ENCODE measurements around the gene C1QL3. TPM values are rescaled to one million over a fixed set of nuclear protein-coding genes. Genes with fewer than 3 reads are reported as not detected.

Gene C1QL3
- total RNA-seq, 2 donors from 2014 or later: 0.12 TPM; not detected in 1

DNA sequence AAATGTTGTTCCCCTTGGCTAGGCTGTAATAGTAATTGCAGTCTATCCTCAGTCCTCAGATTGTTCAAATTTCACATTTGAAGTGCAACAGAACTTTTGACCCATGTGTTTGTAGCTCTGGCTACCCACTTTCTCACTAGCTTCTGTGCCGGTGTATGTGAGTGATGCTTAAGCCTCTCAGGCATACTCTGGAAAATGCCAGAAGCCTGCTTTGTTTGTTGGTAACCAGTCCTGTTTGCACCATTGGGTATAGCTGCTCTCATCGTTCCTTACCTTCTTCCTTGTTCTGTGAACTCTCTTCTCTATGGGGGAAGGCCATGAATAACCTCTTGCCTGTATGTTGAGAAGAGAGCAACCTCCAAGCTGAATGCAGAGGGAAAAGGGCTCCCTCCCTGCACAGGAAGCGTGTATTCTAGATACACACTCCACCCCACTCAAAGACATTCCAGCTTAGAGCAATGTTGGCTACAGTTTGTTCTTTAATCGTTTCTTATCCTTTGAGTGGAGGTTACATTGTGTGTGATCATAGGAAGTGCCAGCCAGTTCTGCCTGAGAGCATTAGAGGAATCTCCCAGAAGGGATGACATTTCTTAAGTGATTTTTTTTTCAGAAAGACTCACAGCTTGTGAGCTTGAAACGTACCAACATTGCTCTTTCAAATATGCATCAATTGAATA, 40.5 kb downstream of the C1QL3 start:
- H3K27ac Mint-ChIP-seq: no peak overlapping the region
- ATAC-seq (replicated peaks in 1 of 2): no peak
- H3K9me3 Mint-ChIP-seq: no peaks in the 10 kb centered on the region
- no peak overlapping the region for H3K4me3 Mint-ChIP-seq
- DNase-seq: no peak
- H3K4me1 Mint-ChIP-seq (ENCODE audit: low read depth): peaks cover 11% of the 10 kb centered on the region
- no peaks in the 10 kb centered on the region for H3K27me3 Mint-ChIP-seq (ENCODE audit: low read depth)
- H3K36me3 Mint-ChIP-seq (ENCODE audit: insufficient read depth in 2 of 2): peaks cover 6% of the 10 kb centered on the region in 2 donors

DNA sequence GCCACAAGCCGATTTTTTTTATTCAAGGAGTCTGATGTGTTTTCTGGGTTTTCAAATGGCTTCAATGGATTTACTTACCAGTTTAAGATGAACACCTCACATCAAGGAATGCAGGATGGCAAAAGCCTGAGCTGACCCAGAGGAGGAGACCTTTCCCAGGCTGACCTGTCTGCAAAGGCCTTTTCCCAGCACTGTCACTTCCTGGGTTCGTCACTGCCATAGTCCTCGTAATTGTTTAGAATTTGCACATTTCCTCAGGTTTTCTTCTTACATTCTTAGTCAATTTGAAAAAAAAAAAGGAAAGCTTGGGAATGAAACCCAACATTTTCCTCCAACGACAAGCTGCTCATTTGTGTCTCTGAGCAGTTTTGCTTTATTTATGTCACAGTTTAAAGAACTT, 42.9 kb downstream of the C1QL3 start:
- no peak for DNase-seq
- H3K9me3 Mint-ChIP-seq: no peaks in the 10 kb centered on the region
- H3K27ac Mint-ChIP-seq: no peak overlapping the region
- H3K36me3 Mint-ChIP-seq (ENCODE audit: insufficient read depth in 2 of 2): peaks cover 0 to 6% of the 10 kb centered on the region in 2 donors
- peaks cover 6% of the 10 kb centered on the region for H3K4me1 Mint-ChIP-seq (ENCODE audit: low read depth)
- no peak overlapping the region for H3K4me3 Mint-ChIP-seq
- H3K27me3 Mint-ChIP-seq (ENCODE audit: low read depth): no peaks in the 10 kb centered on the region
- no peak for ATAC-seq (replicated peaks in 1 of 2)

DNA sequence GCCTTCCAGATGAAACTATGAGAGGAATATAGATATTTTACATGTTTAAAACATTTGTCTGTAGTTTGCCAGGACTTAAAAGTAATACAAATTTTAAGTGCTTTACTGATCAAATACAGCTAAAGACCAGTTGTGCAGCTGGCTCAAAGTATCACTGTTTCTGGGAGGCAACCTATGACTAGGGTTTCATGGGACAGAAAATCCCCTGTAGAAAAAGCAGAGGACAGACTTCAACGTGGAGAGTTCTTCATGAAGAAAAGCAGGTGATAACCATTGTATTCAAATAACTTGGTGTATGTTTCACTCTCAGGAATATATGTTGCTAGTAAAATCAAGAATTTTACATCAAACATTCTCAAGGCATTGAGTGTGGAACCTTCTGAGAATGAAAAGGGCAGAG, 43.9 kb downstream of the C1QL3 start:
- H3K4me3 Mint-ChIP-seq: no peak overlapping the region
- ATAC-seq (replicated peaks in 1 of 2) (no peak), DNase-seq (no peak)
- H3K27me3 Mint-ChIP-seq (ENCODE audit: low read depth): no peaks in the 10 kb centered on the region
- H3K4me1 Mint-ChIP-seq (ENCODE audit: low read depth): peaks cover 4% of the 10 kb centered on the region
- no peak overlapping the region for H3K27ac Mint-ChIP-seq
- no peaks in the 10 kb centered on the region for H3K9me3 Mint-ChIP-seq
- H3K36me3 Mint-ChIP-seq (ENCODE audit: insufficient read depth in 2 of 2): peaks cover 1 to 3% of the 10 kb centered on the region in 2 donors

DNA sequence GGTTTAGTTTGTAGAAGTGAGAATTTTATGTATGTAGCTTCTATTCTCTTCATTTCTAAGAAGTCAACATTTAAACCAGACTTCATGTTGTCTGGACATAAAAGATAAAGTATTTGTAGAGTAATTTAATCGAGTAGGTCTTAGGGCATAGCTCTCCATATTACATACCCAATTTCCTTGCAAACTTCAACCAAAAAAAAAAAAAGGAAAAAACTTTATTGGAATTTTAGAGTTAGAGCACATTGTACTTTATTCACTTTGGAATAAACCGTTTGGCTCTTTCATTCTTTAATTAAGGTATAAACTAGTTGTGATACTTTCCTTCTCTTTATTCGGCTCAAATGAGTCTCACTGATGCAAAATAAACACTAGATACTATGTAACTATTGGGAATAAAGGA, 48.9 kb downstream of the C1QL3 start:
- no peak for ATAC-seq (replicated peaks in 1 of 2)
- Mint-ChIP-seq H3K27ac (no peak overlapping the region), H3K9me3 (peaks cover 0 to 5% of the 10 kb centered on the region in 2 donors), H3K4me3 (no peak overlapping the region), H3K36me3 (ENCODE audit: insufficient read depth in 2 of 2) (peaks cover 4 to 16% of the 10 kb centered on the region in 2 donors), H3K4me1 (ENCODE audit: low read depth) (peaks cover 30% of the 10 kb centered on the region), H3K27me3 (ENCODE audit: low read depth) (no peaks in the 10 kb centered on the region)
- no peak for DNase-seq

DNA sequence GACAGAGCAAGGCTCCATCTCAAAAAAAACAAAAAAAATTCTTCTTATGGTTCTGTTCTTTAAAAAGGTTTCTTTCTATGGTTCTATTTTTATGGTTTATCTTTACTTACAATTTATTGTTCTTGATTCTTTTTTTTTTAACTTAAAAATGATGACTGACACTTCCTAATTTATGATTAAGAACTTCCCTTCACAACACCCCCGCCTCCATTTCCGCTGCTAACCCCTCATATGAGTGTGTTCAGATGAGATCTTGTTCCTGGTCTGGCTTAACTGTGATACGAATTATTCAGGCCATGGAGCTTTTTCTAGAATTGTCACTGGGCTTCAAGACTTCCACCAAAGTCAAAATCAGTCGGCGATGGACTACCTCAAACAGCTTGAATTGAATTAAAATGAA, 50.9 kb downstream of the C1QL3 start:
- Mint-ChIP-seq H3K9me3 (peaks cover 0 to 5% of the 10 kb centered on the region in 2 donors), H3K27ac (no peak overlapping the region), H3K4me3 (no peak overlapping the region), H3K4me1 (ENCODE audit: low read depth) (peaks cover 38% of the 10 kb centered on the region), H3K36me3 (ENCODE audit: insufficient read depth in 2 of 2) (peaks cover 4 to 16% of the 10 kb centered on the region in 2 donors), H3K27me3 (ENCODE audit: low read depth) (no peaks in the 10 kb centered on the region)
- ATAC-seq (replicated peaks in 1 of 2): peak; percentile 30 to 37
- DNase-seq: peak in 1 of 2 donors; percentile 22

DNA sequence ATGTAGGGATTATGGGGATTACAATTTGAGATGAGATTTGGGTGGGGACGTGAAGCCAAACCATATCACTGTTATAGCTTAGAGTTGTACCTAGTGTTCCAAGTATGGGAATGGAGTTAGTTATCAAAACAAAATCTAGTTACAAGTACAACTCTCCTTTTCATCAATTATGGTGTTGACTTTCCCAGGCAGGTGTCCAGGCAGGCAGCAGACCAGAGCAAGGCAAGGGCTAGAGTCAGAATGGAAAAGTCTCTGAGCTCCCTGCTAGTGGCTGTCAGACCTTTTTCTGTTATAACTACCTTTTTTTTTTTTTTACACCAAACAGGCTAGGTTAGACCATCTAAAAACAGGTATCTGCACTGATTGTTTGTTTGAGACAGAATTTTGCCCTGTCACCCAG, 55.7 kb downstream of the C1QL3 start:
- H3K4me3 Mint-ChIP-seq: no peak overlapping the region
- DNase-seq (no peak), ATAC-seq (replicated peaks in 1 of 2) (no peak)
- H3K36me3 Mint-ChIP-seq (ENCODE audit: insufficient read depth in 2 of 2): peaks cover 4 to 17% of the 10 kb centered on the region in 2 donors
- no peak overlapping the region for H3K27ac Mint-ChIP-seq
- peaks cover 0 to 5% of the 10 kb centered on the region in 2 donors for H3K9me3 Mint-ChIP-seq
- no peaks in the 10 kb centered on the region for H3K27me3 Mint-ChIP-seq (ENCODE audit: low read depth)
- H3K4me1 Mint-ChIP-seq (ENCODE audit: low read depth): peaks cover 39% of the 10 kb centered on the region

Other genes starting within 250 kb of the C1QL3 start
- 10 to 100 TPM; 25.7 to 40.7 TPM for gene PTER, start 84.9 kb downstream of the C1QL3 start, total RNA-seq